PC-3 (cell line): ENCODE data around the gene RND3. TPM values are rescaled to one million over a fixed set of nuclear protein-coding genes. Genes with fewer than 3 reads are reported as not detected.

ENCODE experiments used
- ATAC-seq: fragments of 200-7000 bp; cut with Tn5 transposase; 2 replicates; pipeline ENCODE4 v1.9.1; 2020; ENCODE audit warnings: mild to moderate bottlenecking, moderate library complexity
- BruUV-seq: library from RNA; stranded (reverse); fragments of 400-500 nt; replicated peaks from 2 replicates; lab custom pipeline; 2021; lab: Mats Ljungman, UMichigan
- CTCF ChIA-PET: fragments of 300-600 bp; sonication (Branson Sonifier 250); formaldehyde crosslinking; loops from one replicate; lab custom pipeline; 2022; ENCODE audit warnings: antibody characterized with exemption; lab: Charles Lee
- POLR2A ChIA-PET: fragments of 300-600 bp; sonication (Branson Sonifier 250); formaldehyde crosslinking; loops from one replicate; lab custom pipeline; 2022; ENCODE audit warnings: antibody characterized with exemption; ENCODE audit not compliant: unreplicated experiment; lab: Charles Lee
- DNase-seq: peaks from one replicate; pipeline ENCODE4 v3.0.0-alpha.2; 2015
- H2AFZ ChIP-seq: fragments of 300-600 bp; sonication (generic); 2 replicates; pipeline ENCODE4 v1.6.0; 2016; ENCODE audit warnings: antibody characterized with exemption, low read length
- H3F3A ChIP-seq: fragments of 300-600 bp; sonication (generic); one replicate; pipeline ENCODE4 v1.6.0; 2017; ENCODE audit warnings: antibody characterized with exemption, low read length, control low read depth, mild to moderate bottlenecking; ENCODE audit not compliant: unreplicated experiment
- H3K27ac ChIP-seq: fragments of 300-600 bp; sonication (generic); 2 replicates; pipeline ENCODE4 v1.5.1; 2016; ENCODE audit warnings: mild to moderate bottlenecking, low read length
- H3K27me3 ChIP-seq: fragments of 300-600 bp; sonication (generic); 2 replicates; pipeline ENCODE4 v1.6.1; 2016; ENCODE audit warnings: low read length, mixed read lengths
- H3K36me3 ChIP-seq: fragments of 300-600 bp; sonication (generic); 2 replicates; pipeline ENCODE4 v1.6.1; 2016; ENCODE audit warnings: low read depth, mixed run types, low read length, mixed read lengths
- H3K4me1 ChIP-seq: fragments of 300-600 bp; sonication (generic); 2 replicates; pipeline ENCODE4 v1.5.1; 2016; ENCODE audit warnings: low read length; ENCODE audit not compliant: insufficient read depth
- H3K4me2 ChIP-seq: fragments of 300-600 bp; sonication (generic); 2 replicates; pipeline ENCODE4 v1.6.0; 2016; ENCODE audit warnings: low read length
- H3K4me3 ChIP-seq: fragments of 300-600 bp; sonication (generic); 2 replicates; pipeline ENCODE4 v1.5.1; 2016; ENCODE audit warnings: mild to moderate bottlenecking, low read length, mixed read lengths
- H3K79me2 ChIP-seq: fragments of 300-600 bp; sonication (generic); 2 replicates; pipeline ENCODE4 v1.6.1; 2017; ENCODE audit warnings: low read length, mixed read lengths
- H3K9ac ChIP-seq: fragments of 300-600 bp; sonication (generic); 2 replicates; pipeline ENCODE4 v1.6.0; 2016; ENCODE audit warnings: mild to moderate bottlenecking, low read length
- H3K9me2 ChIP-seq: fragments of 300-600 bp; sonication (generic); replicated peaks from 2 replicates; pipeline ENCODE4 v1.6.1; 2016; ENCODE audit warnings: mixed run types, low read length, mixed read lengths
- H3K9me3 ChIP-seq: fragments of 300-600 bp; sonication (generic); 2 replicates; pipeline ENCODE4 v1.6.1; 2016; ENCODE audit warnings: low read length, mixed read lengths
- H4K20me1 ChIP-seq: fragments of 300-600 bp; sonication (generic); 2 replicates; pipeline ENCODE4 v1.6.1; 2016; ENCODE audit warnings: low read length, mixed read lengths
- CTCF ChIP-seq: fragments of 300-600 bp; sonication (generic); conservative IDR thresholded peaks from 2 replicates; pipeline ENCODE4 v1.5.1; 2017; ENCODE audit warnings: antibody characterized with exemption, low read depth, mild to moderate bottlenecking, low read length
- EZH2 ChIP-seq: fragments of 300-600 bp; sonication (generic); IDR thresholded peaks from one replicate; pipeline ENCODE4 v1.6.1; 2017; ENCODE audit warnings: antibody characterized with exemption, mild to moderate bottlenecking, low read length; ENCODE audit not compliant: unreplicated experiment
- EZH2phosphoT487 ChIP-seq: fragments of 300-600 bp; sonication (generic); IDR thresholded peaks from 2 replicates; pipeline ENCODE4 v1.6.1; 2018; ENCODE audit warnings: mild to moderate bottlenecking, antibody characterized with exemption, low read length, borderline replicate concordance
- intact Hi-C: fragments of 100-400 bp; cut with micrococcal nuclease; formaldehyde crosslinking; loops from 2 replicates; pipeline ENCODE4 v1.9.0; 2023
- total RNA-seq: library from RNA; depleted of rRNA; stranded (reverse); fragments of >200 nt; gene quantifications from 2 replicates; pipeline ENCODE4 v1.2.3, GENCODE V29; 2014

Gene RND3
- total RNA-seq, 1 experiment from 2014 or later = 201 TPM

- no peaks in the 10 kb centered on the region for H3K79me2 ChIP-seq
- H3K9me3 ChIP-seq = no peaks in the 10 kb centered on the region
- H4K20me1 ChIP-seq = no peaks in the 10 kb centered on the region
- POLR2A ChIA-PET = interaction anchor here (0.6 kb wide), 1 partner anchor 338 kb away, joined by 3 read pairs; no protein-coding TSS in a partner anchor
- TF ChIP-seq EZH2 (no peak), CTCF (peak; percentile 14; the same call in 1 of the 2 replicates)
- H3K4me1 ChIP-seq = peaks cover 55% of the 10 kb centered on the region
- H3K27ac ChIP-seq = peak overlapping the region; percentile 85
- H3K27me3 ChIP-seq = no peaks in the 10 kb centered on the region
- no peaks in the 10 kb centered on the region for H3F3A ChIP-seq
- intact Hi-C loops = loop anchor here (1.0 to 10.0 kb wide), 7 partner anchors 31 to 418 kb away; partner anchors contain the start of gene RND3
- H3K4me3 ChIP-seq = no peak overlapping the region
- DNase-seq = peak; percentile 97
- no peaks in the 10 kb centered on the region for H3K36me3 ChIP-seq
- H3K9ac ChIP-seq = peak overlapping the region; percentile 50
- peak overlapping the region; percentile 52 for H3K4me2 ChIP-seq
- ATAC-seq = peak; percentile 66
- CTCF ChIA-PET = no interaction called here
- no peak overlapping the region for H2AFZ ChIP-seq
- H3K9me2 ChIP-seq = no peaks in the 10 kb centered on the region
- no TSS peak for BruUV-seq
These were observed 39.4 kb upstream of the RND3 start for GRCh38 chr2:150526827-150527226.

GRCh38 chr2:150526006-150526405 is 38.5 kb upstream of the RND3 start:
- no peaks in the 10 kb centered on the region for H3K9me3 ChIP-seq
- no peaks in the 10 kb centered on the region for H3K9me2 ChIP-seq
- TF ChIP-seq EZH2phosphoT487 = no peak
- no peak for TF ChIP-seq CTCF
- TF ChIP-seq EZH2 = no peak
- no peaks in the 10 kb centered on the region for H3K36me3 ChIP-seq
- no TSS peak for BruUV-seq
- H3K4me3 ChIP-seq = no peak overlapping the region
- peak overlapping the region; percentile 18; the same call in 1 of the 2 replicates for H3K4me2 ChIP-seq
- peak overlapping the region; percentile 85 for H3K27ac ChIP-seq
- H3K9ac ChIP-seq = peak overlapping the region; percentile 50
- no peak for ATAC-seq
- peak; percentile 29 for DNase-seq
- POLR2A ChIA-PET = interaction anchor here (0.6 kb wide), 1 partner anchor 337 kb away, joined by 3 read pairs; no protein-coding TSS in a partner anchor
- no peaks in the 10 kb centered on the region for H3K79me2 ChIP-seq
- H3K27me3 ChIP-seq = no peaks in the 10 kb centered on the region
- no peaks in the 10 kb centered on the region for H4K20me1 ChIP-seq
- no peaks in the 10 kb centered on the region for H3F3A ChIP-seq
- intact Hi-C loops = loop anchor here (1.0 to 10.0 kb wide), 6 partner anchors 30 to 419 kb away; no protein-coding TSS in a partner anchor
- no peak overlapping the region for H2AFZ ChIP-seq
- CTCF ChIA-PET = no interaction called here
- peaks cover 47% of the 10 kb centered on the region for H3K4me1 ChIP-seq

GRCh38 chr2:150522269-150522668 is 34.8 kb upstream of the RND3 start:
- no peak overlapping the region for H3K9ac ChIP-seq
- no peaks in the 10 kb centered on the region for H3K79me2 ChIP-seq
- ATAC-seq (no peak), DNase-seq (no peak)
- H3K4me3 ChIP-seq = no peak overlapping the region
- intact Hi-C loops = loop anchor here (10.0 kb wide), 1 partner anchor 423 kb away; no protein-coding TSS in a partner anchor
- no peaks in the 10 kb centered on the region for H3K27me3 ChIP-seq
- no peaks in the 10 kb centered on the region for H3K9me2 ChIP-seq
- peaks cover 30% of the 10 kb centered on the region for H3K4me1 ChIP-seq
- no peak for TF ChIP-seq EZH2
- TF ChIP-seq CTCF = no peak
- TF ChIP-seq EZH2phosphoT487 = no peak
- H3K4me2 ChIP-seq = no peak overlapping the region
- no peak overlapping the region for H2AFZ ChIP-seq
- no peaks in the 10 kb centered on the region for H3K36me3 ChIP-seq
- H4K20me1 ChIP-seq = no peaks in the 10 kb centered on the region
- H3K9me3 ChIP-seq = no peaks in the 10 kb centered on the region
- H3K27ac ChIP-seq = no peak overlapping the region
- POLR2A ChIA-PET = no interaction called here
- no peaks in the 10 kb centered on the region for H3F3A ChIP-seq
- BruUV-seq = no TSS peak
- CTCF ChIA-PET = no interaction called here
